GM19023 (cell line): ENCODE data around the gene CEP112.

ENCODE experiments used
- ATAC-seq: cut with Tn5 transposase; IDR thresholded peaks from one replicate; pipeline ENCODE4 v1.9.1; 2021; ENCODE audit warnings: mild to moderate bottlenecking, moderate library complexity; ENCODE audit not compliant: unreplicated experiment

CEP112 gene

DNA sequence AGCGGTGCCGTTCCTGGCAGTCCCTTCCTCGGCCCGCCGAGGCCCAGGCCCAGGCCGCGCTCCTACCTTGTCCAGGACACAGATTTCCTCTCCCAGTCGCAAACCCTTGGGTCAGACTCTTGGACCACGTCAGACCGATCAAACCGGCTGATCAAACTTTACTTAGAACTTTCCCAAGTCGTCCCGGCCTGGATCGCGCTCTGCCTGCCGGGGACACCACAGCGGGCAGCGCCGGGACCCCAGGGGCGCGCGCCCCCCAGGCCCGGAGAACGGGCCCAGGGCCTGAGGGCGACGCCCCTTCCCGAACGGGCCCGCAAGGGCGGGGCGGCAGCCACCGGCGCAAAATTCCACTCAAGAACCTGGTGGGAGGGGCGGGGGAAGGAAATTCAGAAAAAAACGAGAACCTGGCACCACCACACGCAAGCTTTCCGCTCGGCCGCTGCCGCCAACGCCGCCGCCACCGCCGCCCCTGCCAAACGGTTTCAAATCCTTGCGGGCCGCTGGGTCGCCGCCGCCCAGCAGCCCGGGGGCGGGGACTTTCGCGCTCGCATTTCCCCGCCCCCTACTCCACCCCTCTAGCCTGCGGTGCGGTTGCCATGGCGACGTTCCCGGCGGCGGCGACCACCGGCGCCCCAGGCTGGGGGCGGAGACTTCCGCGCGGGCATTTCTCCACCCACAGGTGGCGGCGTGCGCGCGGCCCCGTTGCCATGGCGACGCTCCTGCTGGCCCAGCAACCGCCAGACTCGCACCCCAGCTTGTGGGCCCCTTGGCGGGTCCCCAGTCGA lies at the start of gene CEP112:
CEP112 (minus strand) TSS at position 541 of the 785 bp plus-strand sequence.
- peak; percentile 72 for ATAC-seq

- ATAC-seq = no peak
Measured at GRCh38 chr17:66240630-66241029, 48.7 kb upstream of the CEP112 start.

- no peak for ATAC-seq
Measured at GRCh38 chr17:66240013-66240412, 48.1 kb upstream of the CEP112 start.

GRCh38 chr17:66235377-66235994 lies 43.6 kb upstream of the CEP112 start:
- no peak for ATAC-seq

DNA sequence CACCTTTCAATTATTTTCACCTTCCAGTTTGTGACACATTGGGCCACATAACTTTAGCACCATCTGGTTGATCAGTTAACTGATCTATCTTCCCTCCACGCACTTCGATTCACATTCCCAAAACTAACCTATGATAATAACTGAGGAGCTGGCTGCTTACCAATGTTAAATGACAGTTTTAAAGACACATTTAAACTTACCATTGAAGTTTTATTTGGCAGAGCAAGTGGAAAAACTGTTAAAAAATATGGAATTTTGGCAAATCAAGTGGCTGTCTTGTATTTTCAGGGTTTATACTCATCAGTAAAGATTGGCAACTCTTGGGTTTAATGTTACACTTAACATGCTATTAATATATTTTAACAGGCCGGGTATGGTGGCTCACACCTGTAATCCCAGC lies 42.7 kb upstream of the CEP112 start:
- ATAC-seq = no peak

GRCh38 chr17:66233023-66233753 lies 41.3 kb upstream of the CEP112 start:
- ATAC-seq = no peak

GRCh38 chr17:66230922-66231591 lies 39.1 kb upstream of the CEP112 start:
- ATAC-seq = no peak

GRCh38 chr17:66229783-66230538 lies 38.0 kb upstream of the CEP112 start:
- ATAC-seq = no peak

- ATAC-seq = no peak
Measured at GRCh38 chr17:66228887-66229782, 37.2 kb upstream of the CEP112 start, which contains the start of gene APOH. Gene APOH (minus strand): TSS chr17:66229415. CDS start chr17:66229379, 36 bp downstream.

GRCh38 chr17:66227212-66228045 lies 35.5 kb upstream of the CEP112 start:
- ATAC-seq = no peak

DNA sequence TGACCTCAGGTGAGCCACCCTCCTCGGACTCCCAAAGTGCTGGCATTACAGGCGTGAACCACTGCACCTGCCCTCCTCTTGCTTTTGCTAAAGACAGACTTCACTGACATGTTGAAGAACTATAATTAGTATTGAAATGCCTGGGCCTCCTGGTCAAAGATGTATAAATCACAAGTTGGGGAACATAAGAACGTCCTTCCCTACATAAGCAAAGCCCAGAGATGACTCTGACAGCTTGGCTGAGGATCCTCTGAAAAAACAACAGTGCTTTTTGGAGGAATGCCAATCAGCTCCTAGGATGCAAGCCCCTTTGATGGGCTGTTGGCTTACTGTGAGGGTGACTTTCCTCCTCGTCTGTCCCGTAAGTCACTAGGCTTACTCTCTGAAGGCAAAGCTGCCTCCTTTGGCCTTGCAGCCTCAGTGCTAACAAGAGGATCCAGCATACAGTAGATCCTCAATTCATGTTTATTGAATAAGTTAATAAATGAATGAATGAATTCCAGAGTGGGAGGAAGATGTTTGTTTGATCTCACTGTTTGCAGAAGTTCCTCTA lies 30.9 kb upstream of the CEP112 start:
- no peak for ATAC-seq

- no peak for ATAC-seq
Measured at GRCh38 chr17:66221755-66222530, 30.0 kb upstream of the CEP112 start.

- ATAC-seq = no peak
Measured at GRCh38 chr17:66221343-66221742, 29.4 kb upstream of the CEP112 start.

DNA sequence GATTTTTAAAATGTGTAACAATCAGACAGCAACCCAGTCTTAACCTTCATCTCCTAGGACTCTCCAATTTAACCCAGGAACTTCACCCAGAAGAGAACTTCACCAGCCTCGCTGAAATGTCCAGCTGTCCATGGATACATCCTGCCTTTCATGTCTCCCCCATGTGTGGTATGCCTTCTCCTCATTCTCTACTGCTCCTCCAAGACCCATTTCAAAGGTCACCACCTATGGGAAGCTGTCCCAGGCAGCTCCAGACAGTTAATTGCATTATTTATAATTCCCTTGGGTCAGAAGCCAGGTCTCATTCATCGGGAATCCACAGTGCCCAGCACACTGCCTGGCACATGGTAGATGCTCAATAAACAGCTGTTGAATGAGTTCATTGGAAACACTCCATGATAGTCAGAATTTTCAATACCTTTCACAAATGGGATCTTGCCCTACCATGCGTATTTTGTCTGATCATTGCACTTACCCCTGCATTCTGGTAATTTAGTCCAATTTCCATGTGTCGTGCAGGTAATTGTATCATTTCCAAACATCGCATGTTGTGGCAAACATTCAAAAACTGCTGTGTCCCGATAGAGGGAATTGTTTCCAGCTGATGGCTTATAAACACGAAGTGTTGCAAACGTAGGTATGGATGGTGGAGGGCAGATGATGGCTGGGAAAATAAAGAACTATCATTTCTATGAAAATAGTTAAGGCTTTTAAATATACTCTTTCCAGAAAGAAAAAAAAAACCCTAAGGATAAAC lies 28.3 kb upstream of the CEP112 start:
- no peak for ATAC-seq

- ATAC-seq = no peak
Measured at GRCh38 chr17:66215529-66215911, 23.6 kb upstream of the CEP112 start.

DNA sequence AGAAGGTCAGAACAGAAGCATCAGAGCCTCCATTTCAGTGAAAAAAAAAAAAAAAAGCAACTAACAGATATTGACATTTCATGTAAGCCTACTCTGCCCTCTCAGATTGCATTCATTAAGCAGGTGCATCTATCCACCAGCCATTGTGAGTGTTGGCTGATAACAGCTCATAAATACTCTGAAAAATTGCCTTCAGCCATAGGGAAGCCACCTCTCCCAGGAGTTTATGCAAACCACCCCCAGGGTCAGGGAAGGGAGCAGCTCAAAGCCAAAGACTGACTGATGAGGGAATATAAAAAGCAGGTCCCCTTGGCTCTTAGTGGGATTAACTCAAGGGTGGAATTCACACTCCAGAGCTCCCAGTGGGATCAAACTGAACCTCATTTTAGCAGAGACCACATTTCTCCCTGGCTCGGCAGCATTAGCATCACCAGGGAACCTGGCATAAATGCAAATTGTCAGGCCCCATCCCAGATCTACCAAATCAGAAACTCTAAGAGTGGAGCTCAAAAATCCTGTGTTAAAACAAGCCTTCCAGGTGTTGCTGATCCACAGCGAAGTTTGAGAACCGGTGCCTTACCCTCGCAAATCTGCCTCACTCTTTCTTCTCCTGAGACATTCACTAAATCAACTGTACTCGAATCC lies 23.1 kb upstream of the CEP112 start:
- no peak for ATAC-seq
